ENCODE results near the gene HLA-E.
"Not testable (repeated sequence)": the region's sequence is repeated elsewhere in the genome, so short reads cannot be mapped to it uniquely, and the experiment has no call there.

DNA sequence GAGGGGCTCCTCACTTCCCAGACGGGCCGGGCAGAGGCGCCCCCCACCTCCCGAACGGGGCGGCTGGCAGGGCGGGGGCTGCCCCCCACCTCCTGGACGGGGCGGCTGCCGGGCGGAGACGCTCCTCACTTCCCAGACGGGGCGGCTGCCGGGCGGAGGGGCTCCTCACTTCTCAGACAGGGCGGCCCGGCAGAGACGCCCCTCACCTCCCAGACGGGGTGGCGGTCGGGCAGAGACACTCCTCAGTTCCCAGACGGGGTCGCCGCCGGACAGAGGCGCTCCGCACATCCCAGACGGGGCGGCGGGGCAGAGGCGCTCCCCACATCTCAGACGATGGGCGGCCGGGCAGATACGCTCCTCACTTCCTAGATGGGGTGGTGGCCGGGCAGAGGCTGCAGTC lies 9.4 kb downstream of the HLA-E start:
- TF ChIP-seq, protein P1, sequence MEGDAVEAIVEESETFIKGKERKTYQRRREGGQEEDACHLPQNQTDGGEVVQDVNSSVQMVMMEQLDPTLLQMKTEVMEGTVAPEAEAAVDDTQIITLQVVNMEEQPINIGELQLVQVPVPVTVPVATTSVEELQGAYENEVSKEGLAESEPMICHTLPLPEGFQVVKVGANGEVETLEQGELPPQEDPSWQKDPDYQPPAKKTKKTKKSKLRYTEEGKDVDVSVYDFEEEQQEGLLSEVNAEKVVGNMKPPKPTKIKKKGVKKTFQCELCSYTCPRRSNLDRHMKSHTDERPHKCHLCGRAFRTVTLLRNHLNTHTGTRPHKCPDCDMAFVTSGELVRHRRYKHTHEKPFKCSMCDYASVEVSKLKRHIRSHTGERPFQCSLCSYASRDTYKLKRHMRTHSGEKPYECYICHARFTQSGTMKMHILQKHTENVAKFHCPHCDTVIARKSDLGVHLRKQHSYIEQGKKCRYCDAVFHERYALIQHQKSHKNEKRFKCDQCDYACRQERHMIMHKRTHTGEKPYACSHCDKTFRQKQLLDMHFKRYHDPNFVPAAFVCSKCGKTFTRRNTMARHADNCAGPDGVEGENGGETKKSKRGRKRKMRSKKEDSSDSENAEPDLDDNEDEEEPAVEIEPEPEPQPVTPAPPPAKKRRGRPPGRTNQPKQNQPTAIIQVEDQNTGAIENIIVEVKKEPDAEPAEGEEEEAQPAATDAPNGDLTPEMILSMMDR (conservative IDR thresholded peaks at IDR 0.05; ENCODE audit: low read depth in 2 of 2) = not testable (repeated sequence)
- TF ChIP-seq EZH2 (IDR thresholded peaks at IDR 0.05; ENCODE audit: low read depth, unreplicated experiment) = not testable (repeated sequence)
